Dedifferentiated amniotic fluid mesenchymal stem cell (primary cell): Measurements from ENCODE around the gene LRP1.

Source experiments
- DNase-seq: peaks from one replicate; pipeline ENCODE4 v3.0.0-alpha.2; 2016; ENCODE audit errors: extremely low spot score

The LRP1 gene

DNA sequence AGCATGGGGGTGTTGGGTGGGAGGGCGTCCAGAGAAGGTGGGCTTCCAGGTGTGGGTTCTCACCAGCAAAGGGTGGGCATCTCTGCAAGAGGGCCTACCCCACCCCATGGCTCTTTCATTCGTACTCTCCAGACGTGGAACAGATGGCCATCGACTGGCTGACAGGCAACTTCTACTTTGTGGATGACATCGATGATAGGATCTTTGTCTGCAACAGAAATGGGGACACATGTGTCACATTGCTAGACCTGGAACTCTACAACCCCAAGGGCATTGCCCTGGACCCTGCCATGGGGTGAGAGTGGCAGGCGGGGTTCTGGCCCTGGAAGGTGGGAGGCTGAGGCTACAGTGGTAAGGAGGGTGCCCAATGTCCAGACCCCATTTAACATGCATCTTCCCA lies 25.8 kb downstream of the LRP1 start:
- DNase-seq = no peak

- DNase-seq = no peak
Measured at GRCh38 chr12:57154804-57155434, 26.6 kb downstream of the LRP1 start.

- DNase-seq = no peak
Measured at GRCh38 chr12:57156701-57157403, 28.6 kb downstream of the LRP1 start.

DNA sequence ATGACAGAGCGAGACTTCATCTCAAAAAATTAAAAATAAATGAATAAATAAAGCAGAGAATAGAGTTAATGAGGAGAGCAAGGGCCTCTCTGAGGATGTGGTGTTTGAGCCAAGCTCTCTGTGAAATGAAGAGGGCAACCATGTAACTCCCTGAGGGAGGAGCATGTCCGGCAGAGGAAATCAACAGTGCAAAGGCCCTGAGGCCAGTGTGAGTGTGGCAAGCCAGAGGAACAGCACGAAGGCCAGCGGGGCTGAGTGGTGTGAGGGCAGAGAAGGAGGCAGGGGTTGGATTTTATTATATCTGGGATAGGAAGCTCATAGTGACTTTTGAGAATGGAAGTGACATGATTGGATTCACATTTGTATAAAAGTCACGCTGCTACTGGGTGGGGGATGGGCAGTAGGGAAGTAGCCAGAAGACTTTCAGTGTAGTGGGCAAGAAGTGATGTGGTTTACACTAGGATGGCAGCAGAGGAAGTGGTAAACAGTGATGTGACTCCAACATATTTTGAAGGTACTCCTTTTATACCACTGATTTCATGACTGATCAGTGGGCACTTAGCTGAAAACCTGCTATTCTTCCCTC lies 29.4 kb downstream of the LRP1 start:
- DNase-seq = no peak

- no peak for DNase-seq
Measured at GRCh38 chr12:57158186-57158585, 29.9 kb downstream of the LRP1 start.

- DNase-seq = no peak
Measured at GRCh38 chr12:57158665-57159064, 30.4 kb downstream of the LRP1 start.

DNA sequence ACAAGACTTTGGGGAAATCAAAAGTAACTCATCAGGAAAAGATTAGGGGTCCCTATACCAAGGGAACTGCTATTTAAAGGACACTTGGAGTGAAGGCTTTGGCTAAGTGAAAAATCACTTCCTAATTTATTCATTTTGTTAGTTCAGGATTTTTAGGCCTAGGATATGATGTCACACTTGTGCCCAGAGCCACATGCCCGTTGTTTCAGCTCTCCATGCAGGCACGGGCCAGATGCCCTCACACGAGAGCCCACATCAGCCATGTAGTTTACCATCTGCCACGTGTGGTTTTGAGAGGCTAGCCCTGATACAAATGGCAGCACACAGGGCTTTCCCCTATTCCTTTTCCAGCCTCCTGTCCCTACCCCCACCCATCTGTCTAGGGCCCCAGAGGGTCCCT lies 31.0 kb downstream of the LRP1 start:
- DNase-seq = no peak

DNA sequence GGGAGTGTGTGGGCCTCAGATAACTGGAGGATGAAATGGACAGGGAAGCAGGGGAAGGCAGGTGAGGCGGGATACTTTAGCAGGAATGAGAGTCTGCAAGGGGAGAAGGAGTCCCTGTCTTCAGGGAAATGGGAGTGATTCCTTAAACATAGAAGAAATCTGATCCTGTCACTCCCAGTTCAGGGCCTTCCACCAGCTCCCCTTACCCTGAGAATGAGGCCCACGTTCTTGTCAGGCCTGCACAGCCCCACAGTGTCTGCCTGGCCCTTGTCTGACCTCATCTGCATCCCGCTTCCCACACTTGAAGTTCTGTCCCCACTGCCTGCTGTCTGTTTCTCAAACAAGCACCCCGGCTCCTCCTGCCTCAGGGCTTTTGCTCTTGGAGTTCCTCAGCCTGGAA lies 31.8 kb downstream of the LRP1 start:
- no peak for DNase-seq

DNA sequence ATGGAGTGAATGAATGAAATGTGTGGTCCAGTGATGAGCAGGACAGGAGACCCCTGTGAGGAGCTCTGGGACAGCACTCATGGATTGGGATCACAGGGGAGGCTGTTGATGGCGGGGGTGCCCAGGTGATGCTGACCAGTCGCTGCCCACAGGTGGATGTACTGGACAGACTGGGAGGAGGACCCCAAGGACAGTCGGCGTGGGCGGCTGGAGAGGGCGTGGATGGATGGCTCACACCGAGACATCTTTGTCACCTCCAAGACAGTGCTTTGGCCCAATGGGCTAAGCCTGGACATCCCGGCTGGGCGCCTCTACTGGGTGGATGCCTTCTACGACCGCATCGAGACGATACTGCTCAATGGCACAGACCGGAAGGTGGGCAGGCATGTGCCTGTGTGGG lies 32.5 kb downstream of the LRP1 start:
- no peak for DNase-seq

GRCh38 chr12:57161491-57161890 lies 33.2 kb downstream of the LRP1 start:
- no peak for DNase-seq

GRCh38 chr12:57162553-57163125 lies 34.4 kb downstream of the LRP1 start:
- DNase-seq = no peak

DNA sequence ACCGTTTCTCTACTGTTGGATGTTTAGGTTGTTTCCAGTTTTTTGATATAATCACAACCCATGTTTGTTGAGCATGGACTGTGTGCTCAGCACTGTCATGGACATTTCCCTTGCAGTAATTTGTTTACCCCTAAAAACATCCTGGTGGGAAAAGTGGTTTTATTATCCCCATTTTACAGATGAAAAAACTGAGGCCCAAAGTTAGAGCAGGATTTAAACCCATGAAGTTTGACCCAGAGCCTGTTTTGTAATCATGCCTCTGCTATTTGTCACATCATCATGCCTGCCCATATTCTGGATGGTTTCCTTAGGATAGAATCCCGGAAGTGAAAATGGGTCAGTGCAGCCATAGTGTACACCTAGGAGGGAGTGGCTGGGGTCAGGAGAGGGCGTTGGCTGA lies 36.2 kb downstream of the LRP1 start:
- no peak for DNase-seq

- DNase-seq = no peak
Measured at GRCh38 chr12:57164966-57165625, 36.8 kb downstream of the LRP1 start.

DNA sequence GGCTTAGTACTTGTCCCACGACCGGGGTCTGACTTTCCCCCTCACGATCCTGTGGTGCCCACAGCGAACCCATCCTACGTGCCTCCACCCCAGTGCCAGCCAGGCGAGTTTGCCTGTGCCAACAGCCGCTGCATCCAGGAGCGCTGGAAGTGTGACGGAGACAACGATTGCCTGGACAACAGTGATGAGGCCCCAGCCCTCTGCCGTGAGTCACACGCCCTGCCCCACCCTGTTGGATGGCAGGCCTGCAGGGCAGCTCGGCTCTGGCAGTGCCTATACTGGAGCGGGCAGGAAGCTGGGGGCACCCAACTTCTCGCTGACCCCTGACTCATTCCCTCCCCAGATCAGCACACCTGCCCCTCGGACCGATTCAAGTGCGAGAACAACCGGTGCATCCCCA lies 37.5 kb downstream of the LRP1 start:
- DNase-seq = no peak

- DNase-seq = no peak
Measured at GRCh38 chr12:57166971-57167371, 38.7 kb downstream of the LRP1 start.

DNA sequence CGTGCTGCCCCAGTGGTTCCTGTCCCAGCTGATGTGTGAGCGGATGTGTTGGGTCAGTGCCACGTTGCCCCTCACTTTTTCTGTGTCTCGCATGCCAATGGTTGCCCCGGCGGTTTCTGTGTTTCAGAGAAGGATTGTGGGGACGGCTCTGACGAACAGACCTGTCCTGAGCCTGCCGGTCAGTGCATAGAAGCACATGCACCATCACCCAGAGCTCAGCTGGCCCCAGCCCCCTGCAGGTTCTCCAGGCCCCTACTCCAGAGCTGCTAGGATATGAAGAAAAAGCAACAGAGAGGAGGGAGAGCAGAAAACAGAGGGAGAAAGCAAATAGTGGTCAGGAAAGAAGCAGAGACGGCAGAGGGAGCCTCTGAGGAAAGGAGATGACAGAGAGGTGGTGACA lies 39.8 kb downstream of the LRP1 start:
- no peak for DNase-seq

DNA sequence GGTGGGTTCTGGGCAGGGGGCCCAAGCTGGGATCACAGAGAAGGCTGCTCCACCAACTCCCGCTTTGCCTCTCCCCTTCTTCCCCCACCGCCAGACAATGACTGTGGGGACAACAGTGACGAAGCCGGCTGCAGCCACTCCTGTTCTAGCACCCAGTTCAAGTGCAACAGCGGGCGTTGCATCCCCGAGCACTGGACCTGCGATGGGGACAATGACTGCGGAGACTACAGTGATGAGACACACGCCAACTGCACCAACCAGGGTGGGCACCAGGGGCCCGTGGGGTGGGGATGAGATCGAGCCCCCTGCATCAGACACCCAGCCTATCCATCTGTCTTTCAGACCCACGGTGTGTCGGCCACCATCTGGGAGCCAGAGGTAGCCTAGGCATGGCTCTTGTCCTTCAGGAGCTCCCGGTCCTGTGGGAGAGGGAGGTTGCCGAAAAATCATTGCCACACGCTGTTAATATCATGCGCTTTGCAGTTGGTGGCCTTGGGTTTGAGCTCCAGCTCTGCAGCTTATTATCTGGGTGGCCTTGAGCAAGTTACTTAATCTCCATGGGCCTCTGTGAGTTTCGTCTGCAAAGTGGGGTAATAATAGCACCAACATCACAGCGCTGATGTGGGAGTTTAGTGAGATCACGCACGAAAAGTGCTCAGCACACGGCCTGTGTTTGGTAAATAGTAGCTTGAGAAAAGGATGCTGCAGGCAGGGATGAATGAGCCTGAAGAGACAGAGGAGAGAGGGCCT lies 40.9 kb downstream of the LRP1 start:
- no peak for DNase-seq

- no peak for DNase-seq
Measured at GRCh38 chr12:57169969-57170368, 41.7 kb downstream of the LRP1 start.

DNA sequence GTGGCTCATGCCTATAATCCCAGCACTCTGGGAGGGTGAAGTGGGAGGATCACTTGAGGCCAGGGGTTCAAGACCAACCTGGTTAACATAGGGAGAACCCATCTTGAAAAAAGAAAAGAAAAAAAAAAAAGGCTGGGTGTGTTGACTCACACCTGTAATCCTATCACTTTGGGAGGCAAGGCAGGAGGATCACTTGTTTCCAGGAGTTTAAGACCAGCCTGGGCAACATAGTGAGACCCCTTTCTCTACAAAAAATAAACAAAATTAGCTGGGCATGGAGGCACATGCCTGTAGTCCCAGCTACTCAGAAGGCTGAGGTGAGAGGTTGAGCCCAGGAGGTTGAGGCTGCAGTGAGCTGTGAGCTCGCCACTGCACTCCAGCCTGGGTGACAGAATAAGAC lies 42.1 kb downstream of the LRP1 start:
- DNase-seq = no peak

DNA sequence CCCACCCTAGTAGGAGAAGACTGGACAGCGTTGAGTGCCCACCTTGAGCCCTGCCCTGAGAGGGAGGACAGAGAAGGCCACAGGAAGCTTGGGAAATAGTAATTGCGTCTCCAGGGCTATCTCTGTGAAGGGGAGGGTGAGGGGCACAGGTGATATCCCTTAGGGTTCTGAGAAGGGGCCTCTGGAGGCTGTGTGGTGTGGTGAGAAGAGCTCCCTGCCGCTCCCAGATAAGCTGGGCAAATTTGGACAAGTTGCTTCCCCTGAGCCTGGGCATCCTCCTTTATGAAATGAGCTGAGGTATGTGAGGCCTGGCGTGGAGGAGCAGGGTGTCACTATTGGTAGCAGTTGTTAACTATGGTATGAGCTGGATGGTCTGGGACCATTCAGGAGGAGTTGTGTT lies 42.6 kb downstream of the LRP1 start:
- no peak for DNase-seq

DNA sequence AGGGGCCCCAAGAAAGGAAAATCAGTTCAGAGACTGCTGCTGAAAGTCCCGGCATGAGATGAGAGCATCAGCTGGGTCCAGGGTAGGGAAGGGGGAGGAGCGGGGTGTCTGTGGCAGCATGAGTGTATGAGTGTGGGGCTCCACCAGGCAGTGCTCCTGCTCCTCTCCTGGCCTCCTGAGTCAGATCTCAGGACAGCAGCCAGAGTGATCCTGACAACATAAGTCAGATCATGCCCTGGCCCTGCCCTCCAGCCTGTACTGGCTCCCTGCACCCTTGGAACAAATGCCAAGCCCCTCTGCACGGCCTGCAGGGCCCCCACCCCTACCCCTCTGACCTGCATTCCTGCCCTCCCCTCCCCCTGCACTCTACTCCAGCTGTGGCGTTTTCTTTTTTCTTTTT lies 43.4 kb downstream of the LRP1 start:
- DNase-seq = peak; percentile 47

DNA sequence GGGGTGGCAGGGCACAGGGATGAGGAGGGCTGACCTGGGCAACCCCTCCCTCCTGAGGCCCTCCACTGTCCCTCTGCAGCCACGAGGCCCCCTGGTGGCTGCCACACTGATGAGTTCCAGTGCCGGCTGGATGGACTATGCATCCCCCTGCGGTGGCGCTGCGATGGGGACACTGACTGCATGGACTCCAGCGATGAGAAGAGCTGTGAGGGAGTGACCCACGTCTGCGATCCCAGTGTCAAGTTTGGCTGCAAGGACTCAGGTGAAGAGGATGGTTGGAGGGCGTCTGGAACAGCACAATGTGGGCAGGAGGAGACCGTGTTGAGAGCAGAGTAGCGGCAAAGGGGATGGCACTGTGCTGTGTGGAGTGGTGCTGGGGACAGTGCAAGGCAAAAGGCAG lies 44.8 kb downstream of the LRP1 start:
- DNase-seq = no peak
